HFF-Myc (cell line): ENCODE data around the gene CSF2.

Experiments used
- DNase-seq: peaks from one replicate; pipeline ENCODE4 v3.0.0-alpha.2; 2011; ENCODE audit warnings: low read depth; ENCODE audit errors: extremely low read depth
- H3K4me3 ChIP-seq: replicated peaks from 2 replicates; pipeline ENCODE4 v1.5.1; 2011; ENCODE audit warnings: low read depth, mild to moderate bottlenecking, control low read depth, low read length
- CTCF ChIP-seq: IDR thresholded peaks from 2 replicates; pipeline ENCODE4 v1.5.1; 2012; ENCODE audit warnings: mild to moderate bottlenecking, low read depth, low read length, control low read depth; ENCODE audit errors: missing control alignments

Gene CSF2

GRCh38 chr5:132057498-132058255 lies 15.9 kb upstream of the CSF2 start:
- TF ChIP-seq CTCF: no peak
- no peak for DNase-seq
- no peak overlapping the region for H3K4me3 ChIP-seq

- no peak for DNase-seq
- TF ChIP-seq CTCF: no peak
Observed at GRCh38 chr5:132058646-132059042, 14.9 kb upstream of the CSF2 start.

GRCh38 chr5:132059043-132059695 lies 14.4 kb upstream of the CSF2 start:
- no peak for DNase-seq
- no peak for TF ChIP-seq CTCF
- no peak overlapping the region for H3K4me3 ChIP-seq

More at GRCh38 chr5:132058646-132059042, 14.9 kb upstream of the CSF2 start:
- H3K4me3 ChIP-seq: no peak overlapping the region

DNA sequence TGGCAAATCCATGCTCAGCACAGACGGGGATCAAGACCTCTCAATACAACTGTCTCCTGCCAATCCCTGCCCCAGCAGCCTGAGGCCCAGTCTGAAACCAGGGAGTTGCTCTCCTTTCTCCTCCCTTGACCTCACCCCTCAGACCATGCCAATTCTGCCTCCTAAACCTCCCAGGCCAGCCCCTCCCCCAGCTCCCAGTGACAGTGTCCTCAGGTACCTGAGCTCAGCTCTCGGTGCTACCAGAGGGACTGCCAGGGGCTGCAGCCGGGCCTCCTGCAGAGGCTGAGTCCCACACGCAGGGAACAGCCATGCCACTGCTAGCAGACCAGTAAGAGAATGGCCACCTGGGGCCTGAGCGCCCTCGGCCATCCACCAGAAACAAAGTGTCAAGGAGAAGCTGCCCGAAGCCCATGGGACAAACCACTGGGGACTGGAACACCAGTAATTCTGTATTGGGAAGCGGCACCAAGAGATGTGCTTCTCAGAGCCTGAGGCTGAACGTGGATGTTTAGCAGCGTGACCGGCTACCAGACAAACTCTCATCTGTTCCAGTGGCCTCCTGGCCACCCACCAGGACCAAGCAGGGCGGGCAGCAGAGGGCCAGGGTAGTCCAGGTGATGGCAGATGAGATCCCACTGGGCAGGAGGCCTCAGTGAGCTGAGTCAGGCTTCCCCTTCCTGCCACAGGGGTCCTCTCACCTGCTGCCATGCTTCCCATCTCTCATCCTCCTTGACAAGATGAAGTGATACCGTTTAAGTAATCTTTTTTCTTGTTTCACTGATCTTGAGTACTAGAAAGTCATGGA lies 13.7 kb upstream of the CSF2 start:
- no peak for DNase-seq
- H3K4me3 ChIP-seq: no peak overlapping the region
- no peak for TF ChIP-seq CTCF

- no peak for TF ChIP-seq CTCF
- no peak for DNase-seq
Observed at GRCh38 chr5:132060501-132061161, 13.0 kb upstream of the CSF2 start, which contains the start of gene IL3. IL3 (plus strand) TSS chr5:132060655; CDS start chr5:132060707, 52 bp downstream.

More at GRCh38 chr5:132060501-132061161, 13.0 kb upstream of the CSF2 start, which contains the start of gene IL3:
- no peak within 1 kb of the TSS for H3K4me3 ChIP-seq
